Nephron (organoid): ENCODE measurements around the gene ANKH.
A peak's percentile ranks its signal among the peaks of the same experiment; 100 is the strongest.

Experiments used
- H3K27ac Mint-ChIP-seq, 3 experiments: 2 replicates each; pipeline ENCODE4 v1.8.0; 2020; ENCODE audit warnings: mixed read lengths in 3 of 3, mild to moderate bottlenecking in 2 of 3, moderate library complexity in 1 of 3
- H3K27me3 Mint-ChIP-seq: 2 replicates; pipeline ENCODE4 v1.8.0; 2021; ENCODE audit warnings: low read depth, mild to moderate bottlenecking, moderate library complexity, mixed read lengths
- H3K36me3 Mint-ChIP-seq: 2 replicates; pipeline ENCODE4 v1.8.0; 2020; ENCODE audit warnings: low read depth, mixed read lengths
- H3K4me1 Mint-ChIP-seq: 2 replicates; pipeline ENCODE4 v1.8.0; 2020; ENCODE audit warnings: mixed read lengths
- H3K4me3 Mint-ChIP-seq, 3 experiments: 2 replicates each; pipeline ENCODE4 v1.8.0; 2020; ENCODE audit warnings: mild to moderate bottlenecking in 3 of 3, mixed read lengths in 3 of 3, moderate library complexity in 2 of 3
- H3K9me3 Mint-ChIP-seq: 2 replicates; pipeline ENCODE4 v1.8.0; 2020; ENCODE audit warnings: mixed read lengths
- CTCF ChIP-seq, 3 experiments: fragments of 200-600 bp; sonication (generic); IDR thresholded peaks; one replicate each; pipeline ENCODE4 v1.5.0; 2021; ENCODE audit warnings: antibody characterized with exemption in 3 of 3; ENCODE audit not compliant: unreplicated experiment in 3 of 3

The ANKH gene

GRCh38 chr5:14728459-14728938, 143.1 kb downstream of the ANKH start:
- H3K4me1 Mint-ChIP-seq, result peaks cover 12% of the 10 kb centered on the region
- TF ChIP-seq CTCF (IDR thresholded peaks at IDR 0.05; ENCODE audit: unreplicated experiment in 3 of 3), result no peak
- H3K9me3 Mint-ChIP-seq, result no peaks in the 10 kb centered on the region
- H3K4me3 Mint-ChIP-seq, result no peak overlapping the region
- no peak overlapping the region for H3K27ac Mint-ChIP-seq
- peaks cover 4% of the 10 kb centered on the region for H3K36me3 Mint-ChIP-seq
- H3K27me3 Mint-ChIP-seq, result peaks cover 4% of the 10 kb centered on the region

GRCh38 chr5:14727928-14728458, 143.6 kb downstream of the ANKH start:
- H3K9me3 Mint-ChIP-seq, result no peaks in the 10 kb centered on the region
- H3K4me1 Mint-ChIP-seq, result peaks cover 12% of the 10 kb centered on the region
- no peak overlapping the region for H3K27ac Mint-ChIP-seq
- peaks cover 4% of the 10 kb centered on the region for H3K36me3 Mint-ChIP-seq
- H3K4me3 Mint-ChIP-seq, result no peak overlapping the region
- peaks cover 4% of the 10 kb centered on the region for H3K27me3 Mint-ChIP-seq
- TF ChIP-seq CTCF (IDR thresholded peaks at IDR 0.05; ENCODE audit: unreplicated experiment in 3 of 3), result no peak

- Mint-ChIP-seq H3K9me3 (no peaks in the 10 kb centered on the region), H3K27me3 (peaks cover 4% of the 10 kb centered on the region), H3K27ac (peak overlapping the region in 2 of 3 experiments; percentile 27 to 32), H3K4me3 (no peak overlapping the region), H3K4me1 (peaks cover 12% of the 10 kb centered on the region), H3K36me3 (peaks cover 4% of the 10 kb centered on the region)
- TF ChIP-seq CTCF (IDR thresholded peaks at IDR 0.05; ENCODE audit: unreplicated experiment in 3 of 3), result peak; percentile 97 to 99 (median 97)
Measured at GRCh38 chr5:14727428-14727865, 144.1 kb downstream of the ANKH start.

- Mint-ChIP-seq H3K4me1 (peaks cover 12% of the 10 kb centered on the region), H3K36me3 (no peaks in the 10 kb centered on the region), H3K4me3 (no peak overlapping the region), H3K27me3 (peaks cover 4% of the 10 kb centered on the region), H3K9me3 (no peaks in the 10 kb centered on the region), H3K27ac (no peak overlapping the region)
- TF ChIP-seq CTCF (IDR thresholded peaks at IDR 0.05; ENCODE audit: unreplicated experiment in 3 of 3), result no peak
Measured at GRCh38 chr5:14726066-14726838, 145.3 kb downstream of the ANKH start.

DNA sequence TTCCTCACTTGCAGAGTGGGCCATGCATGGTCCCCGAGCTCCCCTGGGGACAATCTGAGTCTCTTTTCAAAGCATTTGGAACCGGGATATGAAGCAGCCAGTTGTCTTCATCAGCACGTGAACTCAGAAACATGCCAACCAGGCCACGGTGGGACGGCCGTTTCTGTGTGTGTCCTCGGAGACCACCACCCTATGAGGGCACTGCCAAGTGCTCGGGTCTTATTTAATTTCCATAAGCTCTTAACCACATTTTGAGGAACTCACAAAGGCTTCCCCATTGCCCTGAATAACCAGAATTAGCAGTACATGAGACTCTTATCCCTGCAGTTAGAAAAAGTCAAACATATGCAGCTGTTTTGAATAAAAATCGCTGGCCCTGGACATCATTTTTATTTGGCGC, 146.9 kb downstream of the ANKH start:
- H3K36me3 Mint-ChIP-seq, result no peaks in the 10 kb centered on the region
- H3K4me1 Mint-ChIP-seq, result peaks cover 12% of the 10 kb centered on the region
- no peak overlapping the region for H3K4me3 Mint-ChIP-seq
- H3K27me3 Mint-ChIP-seq, result no peaks in the 10 kb centered on the region
- no peak for TF ChIP-seq CTCF (IDR thresholded peaks at IDR 0.05; ENCODE audit: unreplicated experiment in 3 of 3)
- no peaks in the 10 kb centered on the region for H3K9me3 Mint-ChIP-seq
- no peak overlapping the region for H3K27ac Mint-ChIP-seq
